Activated CD4-positive, alpha-beta T cell treated with anti-CD3 and anti-CD28 coated beads, Interleukin-10, Interleukin-2, amounts not matched to agents 100 ng/mL and 50 ng/mL, durations not matched to agents 16 hours and 8 hours (primary cell): ENCODE results near the gene PARD3.

Experiments
- DNase-seq: peaks from one replicate; pipeline ENCODE4 v3.0.0-alpha.2; 2020

The PARD3 gene

GRCh38 chr10:34821587-34822585, 6.8 kb upstream of the PARD3 start:
- DNase-seq, result no peak

GRCh38 chr10:34817586-34817985, 2.5 kb upstream of the PARD3 start:
- DNase-seq, result no peak

GRCh38 chr10:34817054-34817453, 2.0 kb upstream of the PARD3 start:
- DNase-seq, result no peak

GRCh38 chr10:34816501-34817002, 1.5 kb upstream of the PARD3 start:
- DNase-seq, result no peak

- no peak for DNase-seq
These were observed 995 bp upstream of the PARD3 start for GRCh38 chr10:34816085-34816496.

GRCh38 chr10:34814913-34815184, 247 bp downstream of the PARD3 start:
- DNase-seq, result no peak

GRCh38 chr10:34814223-34814912, 728 bp downstream of the PARD3 start:
- DNase-seq, result no peak

- no peak for DNase-seq
These were observed 1.4 kb downstream of the PARD3 start for GRCh38 chr10:34813626-34814222.

GRCh38 chr10:34812771-34813170, 2.3 kb downstream of the PARD3 start:
- DNase-seq, result no peak

GRCh38 chr10:34811968-34812514, 3.1 kb downstream of the PARD3 start:
- DNase-seq, result no peak

- no peak for DNase-seq
These were observed 3.7 kb downstream of the PARD3 start for GRCh38 chr10:34811126-34811967.

GRCh38 chr10:34809796-34810195, 5.3 kb downstream of the PARD3 start:
- no peak for DNase-seq

GRCh38 chr10:34808801-34809745, 6.0 kb downstream of the PARD3 start:
- no peak for DNase-seq

- DNase-seq, result no peak
These were observed 6.8 kb downstream of the PARD3 start for GRCh38 chr10:34808336-34808735.

- DNase-seq, result no peak
These were observed 10.8 kb downstream of the PARD3 start for GRCh38 chr10:34804306-34804705.

GRCh38 chr10:34802692-34803091, 12.4 kb downstream of the PARD3 start:
- no peak for DNase-seq

GRCh38 chr10:34801097-34801733, 13.9 kb downstream of the PARD3 start:
- DNase-seq, result no peak

GRCh38 chr10:34800624-34801023, 14.5 kb downstream of the PARD3 start:
- DNase-seq, result no peak

GRCh38 chr10:34798654-34799053, 16.4 kb downstream of the PARD3 start:
- DNase-seq, result no peak

- no peak for DNase-seq
These were observed 17.9 kb downstream of the PARD3 start for GRCh38 chr10:34797155-34797554.

- no peak for DNase-seq
These were observed 19.0 kb downstream of the PARD3 start for GRCh38 chr10:34796133-34796532.
